A673 (cell line): ENCODE data around the gene CORO1A.

Source experiments
- CTCF ChIP-seq: fragments of 300-800, 200-600 bp; sonication (generic); conservative IDR thresholded peaks from 2 replicates; pipeline ENCODE4 v1.5.1; 2017; ENCODE audit warnings: low read depth, mild to moderate bottlenecking, antibody characterized with exemption, low read length, moderate library complexity, mixed read lengths
- EZH2 ChIP-seq: fragments of 200-600 bp; sonication (generic); IDR thresholded peaks from 2 replicates; pipeline ENCODE4 v1.6.1; 2017; ENCODE audit warnings: borderline replicate concordance, low read depth, mild to moderate bottlenecking, mixed read lengths, antibody characterized with exemption, low read length; ENCODE audit not compliant: poor library complexity, severe bottlenecking

- TF ChIP-seq CTCF (0 out of 2 replicates have a peak, but pooled peaks have one; percentile 17), EZH2 (no peak)
These were observed 40.6 kb upstream of the CORO1A start for GRCh38 chr16:30142672-30143346.
